HG03025 (cell line): ENCODE measurements around the gene ZMYM2.
"Not testable (repeated sequence)": the region's sequence is repeated elsewhere in the genome, so short reads cannot be mapped to it uniquely, and the experiment has no call there.

Experiments used
- ATAC-seq: cut with Tn5 transposase; IDR thresholded peaks from one replicate; pipeline ENCODE4 v1.9.1; 2021; ENCODE audit warnings: mild to moderate bottlenecking, moderate library complexity; ENCODE audit not compliant: unreplicated experiment, low FRiP score

ZMYM2 gene

DNA sequence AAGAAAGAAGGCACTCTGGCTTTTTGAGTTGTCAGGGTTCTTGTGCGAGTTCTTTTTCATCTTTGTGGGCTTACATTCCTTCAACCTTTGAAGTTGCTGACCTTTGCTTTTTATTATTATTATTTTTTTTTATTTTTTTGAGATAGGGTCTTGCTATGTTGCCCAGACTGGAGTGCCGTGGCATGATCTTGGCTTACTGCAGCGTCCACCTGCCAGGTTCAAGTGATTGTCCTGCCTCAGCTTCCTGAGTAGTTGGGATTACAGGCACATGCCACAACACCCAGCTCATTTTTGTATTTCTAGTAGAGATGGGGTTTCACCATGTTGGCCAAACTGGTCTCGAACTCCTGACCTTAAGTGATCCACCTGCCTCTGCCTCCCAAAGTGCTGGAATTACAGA, 84.1 kb downstream of the ZMYM2 start:
- ATAC-seq, result not testable (repeated sequence)

DNA sequence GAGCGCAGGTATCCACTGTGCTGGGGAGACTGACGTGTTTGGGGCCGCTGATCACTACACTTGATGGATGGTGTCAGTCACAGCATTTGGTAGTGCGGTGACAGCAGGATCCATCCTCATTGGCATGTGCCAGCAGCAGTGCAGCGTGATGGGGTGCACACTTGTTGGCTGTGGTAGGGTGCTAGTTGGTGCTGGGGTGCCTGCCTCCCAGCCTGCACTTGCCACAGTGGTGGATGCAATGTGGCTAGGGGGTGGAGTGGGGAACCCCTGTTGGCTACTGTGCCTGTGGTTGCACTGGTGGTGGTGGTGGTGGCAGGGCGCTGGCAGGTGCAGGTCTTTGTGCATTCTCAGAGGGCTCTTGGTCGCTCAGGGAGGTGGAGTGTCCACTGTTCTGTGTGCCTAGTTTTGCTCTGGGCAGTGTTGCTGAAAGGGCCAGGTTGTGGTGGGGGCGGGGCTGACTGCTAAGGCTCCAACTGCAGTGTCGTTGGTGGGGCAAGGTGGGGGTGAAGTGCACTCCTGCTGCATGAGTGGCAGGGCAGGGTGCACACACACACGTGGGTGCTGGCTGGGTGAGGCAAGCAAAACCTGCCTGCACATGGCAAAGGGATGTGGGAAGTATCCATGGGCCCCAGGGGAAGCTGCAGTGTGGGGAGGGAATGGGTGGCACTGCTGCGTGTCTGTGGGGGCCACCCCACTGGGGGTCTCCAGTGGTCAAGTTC, 84.8 kb downstream of the ZMYM2 start:
- ATAC-seq, result no peak

DNA sequence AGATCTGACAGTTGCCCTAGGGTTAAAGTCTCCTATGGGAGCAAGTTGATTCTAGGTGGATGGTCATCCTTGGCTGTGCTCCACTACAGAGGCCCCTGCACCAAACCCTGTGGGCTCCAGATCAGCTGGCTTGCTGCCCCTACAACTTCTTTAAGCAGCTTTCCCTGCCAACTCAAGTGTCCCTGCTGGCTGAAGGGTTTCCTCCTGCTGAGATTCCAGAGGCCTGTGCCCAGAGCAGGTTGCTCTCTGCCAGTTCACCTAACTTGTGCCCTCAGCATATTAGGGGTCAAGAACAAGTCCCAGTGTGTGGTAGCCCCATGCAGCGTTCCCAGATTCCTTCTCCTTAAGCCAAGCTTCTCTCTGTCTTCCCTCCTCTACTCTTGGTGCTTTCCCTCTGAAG, 85.6 kb downstream of the ZMYM2 start:
- no peak for ATAC-seq

DNA sequence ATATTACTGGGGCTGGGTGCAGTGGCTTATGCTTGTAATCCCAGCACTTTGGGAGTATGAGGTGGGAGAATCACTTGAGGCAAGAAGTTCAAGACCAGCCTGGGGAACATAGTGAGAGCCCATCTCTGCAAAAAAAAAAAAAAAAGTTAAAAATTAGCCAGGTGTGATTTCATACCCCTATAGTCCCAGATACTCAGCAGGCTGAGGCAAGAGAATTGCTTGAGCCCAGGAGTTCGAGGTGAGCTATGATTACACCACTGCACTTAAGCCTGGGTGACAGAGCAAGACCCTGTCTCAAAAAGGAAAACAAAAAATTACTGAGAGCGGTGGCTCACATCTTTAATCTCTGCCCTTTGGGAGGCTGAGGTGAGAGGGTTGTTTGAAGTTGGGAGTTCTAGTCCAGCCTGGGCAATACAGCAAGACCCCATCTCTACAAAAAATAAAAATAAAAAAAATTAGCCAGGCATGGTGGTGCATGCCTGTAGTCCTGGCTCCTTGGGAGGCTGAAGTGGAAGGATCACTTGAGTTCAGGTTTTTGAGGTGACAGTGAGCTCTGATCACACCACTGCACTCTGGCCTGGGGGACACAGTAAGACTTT, 87.5 kb downstream of the ZMYM2 start:
- no peak for ATAC-seq

DNA sequence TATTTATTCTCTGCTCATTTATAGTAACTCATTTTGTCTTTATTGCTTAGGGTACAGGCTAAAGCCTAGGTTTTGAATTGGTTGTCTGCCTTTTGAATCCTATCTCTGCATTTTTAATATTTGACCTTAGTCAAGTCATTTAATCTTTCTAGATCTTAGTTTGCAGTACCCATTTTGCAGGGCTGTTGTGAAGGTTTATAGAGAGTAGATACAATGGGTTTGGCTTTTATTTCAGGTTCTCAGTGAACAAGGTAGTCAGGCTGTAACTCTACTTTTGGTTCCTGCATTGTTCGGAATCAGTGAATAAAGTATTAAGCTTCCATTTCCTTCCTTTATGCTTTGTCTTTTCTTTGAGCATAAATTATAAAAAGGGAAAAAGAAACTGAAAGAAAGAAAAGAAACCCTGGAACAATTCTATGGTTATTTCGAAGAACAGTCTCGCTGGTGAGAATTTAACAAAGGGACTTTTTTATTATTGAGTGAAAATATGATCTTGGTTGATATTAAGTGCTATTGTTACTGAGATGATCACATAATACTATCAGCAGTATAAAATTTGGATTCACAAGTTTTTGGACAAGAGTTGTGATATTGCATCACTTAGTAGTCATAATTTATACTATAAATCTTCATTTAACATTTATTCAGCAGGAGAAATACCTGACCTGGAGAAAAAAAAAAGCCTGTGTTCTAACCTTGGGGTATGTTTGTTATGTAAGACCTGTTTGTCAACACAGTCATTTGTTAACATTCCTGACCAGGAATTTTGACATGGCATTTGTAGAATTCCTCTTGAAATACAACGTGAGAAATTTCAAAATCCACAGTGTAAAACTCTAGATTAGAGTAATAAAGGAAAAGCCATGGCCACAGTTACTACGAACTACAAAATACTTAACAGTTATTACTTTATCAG, 91.3 kb downstream of the ZMYM2 start:
- ATAC-seq, result no peak

DNA sequence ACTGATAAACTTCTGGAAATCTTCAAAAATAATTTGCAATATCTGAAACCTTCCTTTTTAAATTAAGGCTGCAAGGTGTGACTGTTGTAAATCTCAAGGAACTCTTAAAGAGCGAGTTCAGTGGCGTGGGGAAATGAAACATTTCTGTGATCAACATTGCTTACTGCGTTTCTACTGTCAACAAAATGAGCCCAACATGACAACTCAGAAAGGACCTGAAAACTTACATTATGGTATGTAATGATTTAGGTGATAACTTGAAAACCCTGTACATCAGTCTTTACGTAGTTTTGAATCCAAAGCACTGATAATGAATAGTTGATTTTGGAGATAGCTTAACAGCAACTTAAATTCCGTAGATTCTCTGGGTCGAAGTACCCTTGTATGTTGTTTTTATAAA, 92.8 kb downstream of the ZMYM2 start:
- ATAC-seq, result no peak

DNA sequence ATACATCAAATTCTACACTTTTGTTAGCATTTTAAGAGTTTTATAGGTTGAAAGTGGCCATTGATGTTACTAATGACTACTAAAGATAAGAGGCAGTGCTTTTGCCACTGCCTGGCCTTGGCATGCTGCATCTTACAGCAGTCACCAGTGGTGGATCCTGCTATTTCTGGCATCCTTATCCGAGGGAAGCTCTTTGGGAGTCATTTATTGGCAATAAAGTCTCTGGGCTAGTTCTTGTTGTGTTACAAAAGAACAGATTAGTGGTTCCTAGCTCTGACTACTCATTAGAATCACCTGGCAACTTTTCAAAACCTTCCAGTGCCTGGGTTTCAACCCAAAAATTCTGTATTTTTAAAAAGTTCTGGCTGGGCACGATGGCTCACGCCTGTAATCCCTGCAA, 94.5 kb downstream of the ZMYM2 start:
- no peak for ATAC-seq

DNA sequence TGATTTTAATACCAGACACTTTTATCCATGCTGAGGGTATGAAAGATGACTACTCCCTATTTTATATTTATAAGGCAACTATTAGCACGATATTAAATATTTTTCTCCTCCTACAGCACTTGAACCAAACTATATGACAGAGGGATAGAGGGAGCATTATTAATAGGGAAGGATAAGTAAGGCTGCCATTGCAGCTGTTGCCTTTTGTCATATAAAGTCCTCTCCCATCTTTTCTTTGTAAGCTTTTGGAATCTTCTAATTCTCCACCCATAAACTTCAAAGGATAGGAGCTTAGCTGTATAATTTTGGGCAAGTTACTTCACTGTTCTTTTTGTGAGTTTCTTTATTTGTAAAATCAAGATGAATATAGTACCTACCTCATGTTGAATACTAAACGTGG, 95.4 kb downstream of the ZMYM2 start:
- no peak for ATAC-seq

DNA sequence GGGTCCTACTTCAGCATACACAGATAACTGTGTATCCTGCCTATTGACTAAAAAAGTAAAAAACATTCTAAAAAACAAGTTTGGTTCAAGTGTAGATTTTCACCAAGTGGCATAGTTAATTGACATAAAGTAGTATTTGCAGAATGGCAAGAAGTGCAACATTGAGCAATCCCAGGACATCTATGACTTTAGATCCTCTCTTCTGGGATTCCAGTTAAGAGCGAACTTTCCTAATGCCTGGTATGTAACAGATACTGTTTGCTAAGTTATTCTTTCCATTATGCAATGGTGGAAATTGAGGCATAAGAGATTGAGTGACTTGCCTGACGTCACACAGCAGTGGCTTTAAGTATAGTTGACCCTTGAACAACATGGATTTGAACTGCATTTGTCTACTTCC, 96.1 kb downstream of the ZMYM2 start:
- ATAC-seq, result no peak

DNA sequence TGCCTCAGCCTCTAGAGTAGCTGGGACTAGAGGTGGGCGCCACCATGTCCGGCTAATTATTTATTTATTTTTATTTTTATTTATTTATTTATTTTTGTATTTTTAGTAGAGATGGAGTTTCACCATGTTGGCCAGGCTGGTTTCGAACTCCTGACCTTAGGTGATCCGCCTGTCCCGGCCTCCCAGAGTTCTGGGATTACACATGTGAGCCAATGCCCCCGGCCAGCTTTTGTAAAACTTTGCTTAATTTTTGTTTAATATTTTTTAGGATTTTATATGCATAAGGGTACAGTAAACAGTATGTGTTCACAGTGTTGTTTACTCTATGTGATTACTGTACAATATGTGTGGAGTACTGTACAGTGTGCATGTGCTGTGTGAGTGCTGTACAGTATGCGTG, 98.7 kb downstream of the ZMYM2 start:
- no peak for ATAC-seq

DNA sequence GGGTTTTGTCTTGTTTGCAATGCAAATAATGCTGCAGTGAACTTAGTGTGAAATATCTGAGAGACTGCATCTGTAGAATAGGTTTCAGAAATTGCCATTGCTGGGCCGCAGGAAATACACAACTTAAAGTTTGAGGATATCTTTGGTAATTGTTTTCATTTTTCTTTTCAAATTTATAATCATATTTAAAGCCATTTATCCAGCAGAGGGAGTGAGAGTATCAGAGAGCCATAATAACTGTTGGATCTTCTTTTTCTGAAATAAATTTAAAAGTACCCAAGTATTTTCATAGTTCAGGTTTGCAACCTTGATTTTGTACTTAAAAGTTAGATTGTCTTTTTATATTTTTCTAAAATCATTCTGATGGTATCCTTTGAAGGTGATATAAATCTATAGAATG, 99.4 kb downstream of the ZMYM2 start:
- no peak for ATAC-seq

DNA sequence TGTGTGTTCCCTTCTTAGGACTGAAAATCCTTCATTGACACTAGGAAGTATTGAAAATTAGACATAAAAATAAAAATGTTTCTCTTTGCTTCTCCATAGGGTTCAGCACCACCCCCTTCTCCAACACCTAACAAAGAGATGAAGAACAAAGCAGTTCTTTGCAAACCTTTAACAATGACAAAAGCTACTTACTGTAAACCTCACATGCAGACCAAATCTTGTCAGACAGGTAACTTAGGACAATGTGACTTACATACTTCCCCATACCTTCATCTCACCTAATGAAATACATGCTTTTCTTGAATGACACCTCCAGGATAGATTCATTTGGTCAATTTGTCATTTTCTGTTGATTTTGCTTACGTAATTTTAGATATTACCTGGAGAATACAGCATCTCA, 99.9 kb downstream of the ZMYM2 start:
- no peak for ATAC-seq

DNA sequence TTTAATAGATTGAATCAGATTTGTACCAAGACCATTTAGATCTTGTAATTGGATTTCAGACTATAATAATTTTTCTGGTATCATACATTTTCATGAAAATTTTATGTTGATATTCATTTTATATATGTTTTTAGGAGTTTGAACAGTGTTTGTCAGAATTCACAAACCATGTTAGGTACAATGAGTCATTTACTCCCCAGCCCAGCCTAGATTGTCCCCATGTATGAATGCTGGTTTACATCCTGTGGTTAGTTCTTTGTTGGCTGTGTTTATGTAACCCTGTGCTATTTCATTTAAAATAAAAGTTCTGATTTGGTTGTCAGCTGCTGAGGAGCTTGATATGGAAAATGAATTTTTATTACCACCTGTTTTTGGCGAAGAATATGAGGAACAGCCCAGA, 105.6 kb downstream of the ZMYM2 start:
- ATAC-seq, result no peak

DNA sequence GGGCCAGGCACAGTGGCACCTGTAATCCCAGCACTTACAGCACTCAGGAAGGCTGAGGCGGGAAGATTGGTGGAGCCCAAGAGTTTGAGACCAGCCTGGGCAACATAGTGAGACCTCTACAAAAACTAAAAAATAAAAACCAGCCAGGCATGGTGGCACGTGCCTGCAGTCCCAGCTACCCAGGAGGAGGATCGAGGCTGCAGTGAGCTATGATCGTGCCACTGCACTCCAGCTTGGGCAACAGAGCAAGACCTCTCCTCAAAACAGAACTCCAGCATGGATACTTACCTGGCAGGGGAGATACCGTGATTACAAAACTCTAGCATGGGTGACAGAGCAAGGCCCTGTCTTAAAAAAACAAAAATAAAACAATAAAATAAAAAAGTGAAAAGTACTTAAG, 107.0 kb downstream of the ZMYM2 start:
- no peak for ATAC-seq

DNA sequence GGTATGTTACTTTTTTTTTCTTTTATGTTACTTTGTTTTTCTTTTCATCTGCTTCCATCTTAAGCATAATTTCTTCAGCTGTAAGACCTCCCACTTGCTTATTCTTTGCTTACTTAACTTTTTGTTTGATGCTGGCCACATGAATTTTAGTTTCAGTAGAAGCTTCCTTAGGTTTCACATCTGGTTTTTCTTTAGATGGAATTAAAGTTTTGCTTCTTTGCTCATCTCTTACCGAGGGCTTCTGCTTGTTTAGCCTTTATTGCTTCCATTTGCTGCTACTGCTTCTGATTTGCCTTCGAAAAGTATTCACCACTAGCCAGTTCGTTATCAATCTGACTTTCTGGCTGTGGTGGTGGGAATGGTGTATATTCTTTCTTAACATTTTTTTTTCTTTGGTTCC, 111.4 kb downstream of the ZMYM2 start:
- ATAC-seq, result no peak

DNA sequence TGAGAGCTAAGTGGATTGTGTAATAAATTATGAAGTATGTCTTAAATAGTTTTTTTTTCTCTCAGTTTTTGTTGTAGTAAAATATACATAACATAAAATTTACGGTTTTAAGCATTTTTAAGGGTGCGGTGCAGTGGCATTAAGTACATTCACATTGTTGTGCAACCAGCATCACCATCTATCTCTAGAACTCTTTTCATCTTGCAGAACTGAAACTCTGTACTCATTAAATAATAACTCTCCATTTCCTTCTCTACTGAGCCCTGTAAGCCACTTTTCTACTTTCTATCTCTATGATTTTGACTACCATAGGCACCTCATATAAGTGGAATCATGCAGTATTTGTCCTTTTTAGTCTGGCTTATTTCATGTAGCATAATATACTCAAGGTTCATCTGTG, 115.2 kb downstream of the ZMYM2 start:
- ATAC-seq, result no peak

DNA sequence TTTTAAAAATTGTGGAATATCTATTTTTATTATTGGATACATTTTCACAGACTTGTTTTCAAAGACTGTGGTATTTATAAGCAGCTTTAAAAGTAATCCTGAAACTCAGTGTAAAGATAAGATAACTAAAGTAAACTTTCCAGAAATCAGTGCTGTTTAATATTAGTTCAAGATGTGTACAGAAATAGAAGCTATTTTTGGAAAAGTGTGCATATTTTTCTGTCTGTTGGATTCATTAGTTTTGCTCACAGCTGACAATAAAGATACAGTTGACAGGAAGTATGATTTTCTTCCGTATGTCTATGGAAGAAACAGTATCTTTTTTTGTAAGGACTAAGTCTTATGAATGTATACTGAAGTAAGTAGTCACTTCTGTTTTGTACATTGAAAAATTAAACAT, 116.4 kb downstream of the ZMYM2 start:
- ATAC-seq, result no peak

DNA sequence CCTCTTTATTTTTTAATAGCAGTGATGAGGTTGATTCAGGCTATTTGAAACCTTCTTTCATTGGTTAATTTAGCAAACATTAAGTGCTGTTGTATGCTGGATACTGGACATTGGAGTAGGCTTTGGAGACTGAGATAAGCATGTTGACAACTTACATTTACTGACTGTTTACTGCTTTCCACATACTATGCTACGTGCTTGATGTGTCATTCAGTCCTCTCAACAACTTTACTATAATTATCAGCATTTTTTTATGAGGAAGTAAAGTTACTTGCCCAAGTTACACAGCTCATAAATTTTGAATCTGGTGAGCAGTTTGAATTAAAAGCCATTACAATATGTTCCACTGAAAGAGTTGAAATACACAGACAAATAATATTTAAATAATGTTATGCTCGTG, 118.6 kb downstream of the ZMYM2 start:
- no peak for ATAC-seq

DNA sequence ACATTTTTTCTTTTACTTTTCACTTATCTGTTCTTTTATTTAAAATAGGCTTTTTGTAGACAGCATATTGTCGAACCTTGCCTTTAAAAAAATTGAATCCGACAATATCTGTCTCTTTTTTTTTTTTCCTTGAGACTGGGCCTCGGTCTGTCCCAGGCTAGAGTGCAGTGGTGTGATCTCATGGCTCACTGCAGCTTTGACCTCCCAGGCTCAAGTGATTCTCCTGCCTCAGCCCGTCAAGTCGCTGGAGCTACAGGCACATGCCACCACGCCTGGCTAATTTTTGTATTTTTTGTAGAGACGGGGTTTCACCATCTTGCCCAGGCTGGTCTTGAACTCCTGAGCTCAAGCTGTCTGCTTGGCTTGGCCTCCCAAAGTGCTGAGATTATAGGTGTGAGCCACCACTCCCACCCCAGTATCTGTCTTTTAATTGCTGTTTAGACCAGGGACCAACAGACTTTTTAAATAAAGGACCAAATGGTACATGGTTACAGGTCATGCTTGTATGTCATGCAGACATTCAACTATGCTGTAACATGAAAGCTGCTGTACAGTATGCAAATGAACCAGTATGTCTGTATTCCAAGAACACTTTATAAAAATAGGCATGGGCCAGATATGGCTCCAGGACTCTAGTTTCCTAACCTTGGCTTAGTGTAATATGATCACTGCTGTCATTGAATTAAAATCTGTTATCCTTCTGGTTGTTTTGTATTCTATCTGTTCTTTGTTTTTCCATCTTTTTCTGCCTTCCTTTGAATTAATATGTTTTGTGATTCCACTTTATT, 122.0 kb downstream of the ZMYM2 start:
- no peak for ATAC-seq

DNA sequence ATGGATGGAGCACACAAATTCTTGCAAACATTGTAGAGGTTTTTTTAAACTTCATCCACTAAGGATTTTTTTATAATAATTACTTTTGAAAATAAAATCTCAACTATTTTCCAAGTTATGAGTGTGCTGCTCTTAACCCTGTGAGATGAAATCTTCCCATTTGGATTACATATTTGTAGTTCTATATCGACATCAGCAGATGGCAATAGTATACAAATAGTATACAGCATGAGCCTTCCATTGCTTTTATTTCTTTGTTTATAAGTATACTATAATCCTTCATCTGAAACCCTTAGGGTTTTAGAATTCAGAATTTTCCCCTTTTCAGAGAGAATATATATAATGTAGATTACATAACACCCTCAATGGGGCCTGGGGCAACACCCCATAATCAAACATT, 131.8 kb downstream of the ZMYM2 start:
- no peak for ATAC-seq

DNA sequence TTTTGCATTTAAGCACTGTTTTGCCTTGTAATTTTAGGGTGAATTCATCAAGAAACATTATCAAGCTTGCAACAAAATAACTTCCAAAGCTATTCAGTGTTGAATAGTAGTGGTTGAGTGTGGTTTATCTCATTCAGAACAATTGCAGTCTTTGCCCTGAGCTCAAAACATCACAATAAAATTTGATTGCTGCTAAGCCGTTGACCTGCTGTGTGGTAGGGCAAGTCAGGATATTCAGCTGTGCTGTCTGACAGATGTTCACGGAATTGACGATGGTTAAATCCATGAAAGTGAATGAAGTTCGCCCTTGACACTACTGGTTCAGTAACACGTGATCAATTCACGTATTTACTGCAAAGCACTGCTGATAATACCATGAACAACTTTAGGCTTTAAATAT, 135.4 kb downstream of the ZMYM2 start:
- no peak for ATAC-seq
